ENCODE measurements around the gene NSFL1C.
"Not testable (repeated sequence)": the region's sequence is repeated elsewhere in the genome, so short reads cannot be mapped to it uniquely, and the experiment has no call there.

The NSFL1C gene

DNA sequence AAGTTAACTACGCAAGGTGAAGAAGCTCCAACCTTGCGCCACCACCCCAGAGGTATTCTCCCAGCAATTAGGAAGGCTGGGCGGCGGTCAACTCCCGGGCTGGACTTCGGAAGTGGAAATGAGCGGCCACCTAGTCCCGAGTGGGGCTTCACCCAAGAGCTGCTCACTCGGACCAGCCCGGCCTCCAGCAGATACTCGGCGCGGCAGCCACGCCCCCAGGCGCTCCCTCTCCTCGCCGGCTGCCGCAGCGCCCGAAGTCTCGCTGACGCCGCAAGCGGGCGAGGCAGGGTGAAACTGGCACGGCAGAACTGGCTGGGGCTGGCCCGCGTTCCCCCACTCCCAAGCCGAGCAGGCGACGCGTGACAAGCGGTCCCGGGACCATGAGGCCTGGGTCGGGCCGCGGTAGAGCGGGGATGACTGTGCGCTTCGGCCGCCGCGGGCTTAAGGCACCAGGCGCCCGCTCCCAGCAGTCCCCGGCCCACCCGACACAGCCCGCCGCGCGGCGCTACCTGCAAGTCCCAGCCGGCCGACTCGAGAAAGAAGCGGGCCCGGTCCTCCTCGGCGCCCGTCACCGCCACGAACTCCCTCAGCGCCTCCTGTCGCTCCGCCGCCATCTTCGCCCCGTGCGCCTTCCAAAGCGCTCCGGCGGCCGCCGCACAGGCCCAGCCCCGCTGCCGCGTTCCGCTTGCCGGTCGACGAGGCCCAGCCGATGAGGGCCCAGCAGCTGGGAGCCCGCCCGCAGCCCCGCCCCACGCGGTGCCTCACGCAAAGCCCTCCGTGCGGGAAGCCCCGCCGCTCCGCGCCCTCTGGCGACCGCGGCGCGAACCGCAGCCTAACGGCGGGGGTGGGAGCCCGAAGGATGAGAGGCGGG lies at the start of gene NSFL1C:
Gene NSFL1C, minus strand, starts transcription at position 639 of the 871 bp plus-strand sequence. Its CDS starts 25 bp downstream, at position 614.
- DNase-seq (ENCODE audit: low spot score in 2 of 2): peak; percentile 77 to 95
- H3K27me3 ChIP-seq (ENCODE audit: low read depth): peaks cover 15% of the 10 kb centered on the region
- peak within 1 kb of the TSS; percentile 92 for H3K4me3 ChIP-seq
- no peaks in the 10 kb centered on the region for H3K9me3 ChIP-seq
- peaks cover 8% of the 10 kb centered on the region for H3K4me1 ChIP-seq
- in situ Hi-C loops (cut with MboI; ENCODE audit: low sequenced_read_pairs): loop anchor here (25.0 kb wide), 1 partner anchor 354 kb away; the partner anchor contains the start of gene PSMF1
- peaks cover 8% of the 10 kb centered on the region for H3K36me3 ChIP-seq (replicated peaks)

GRCh38 chr20:1513801-1514200 lies 47.2 kb upstream of the NSFL1C start:
- Histone ChIP-seq H3K36me3 (replicated peaks) (no peaks in the 10 kb centered on the region), H3K4me3 (no peak overlapping the region), H3K9me3 (no peaks in the 10 kb centered on the region), H3K27me3 (ENCODE audit: low read depth) (no peaks in the 10 kb centered on the region), H3K4me1 (no peaks in the 10 kb centered on the region)
- DNase-seq (ENCODE audit: low spot score in 2 of 2): no peak
- in situ Hi-C loops (cut with MboI; ENCODE audit: low sequenced_read_pairs): no loop called here

GRCh38 chr20:1509237-1509636 lies 42.6 kb upstream of the NSFL1C start:
- Histone ChIP-seq H3K4me1 (no peaks in the 10 kb centered on the region), H3K4me3 (no peak overlapping the region), H3K36me3 (replicated peaks) (no peaks in the 10 kb centered on the region), H3K9me3 (no peaks in the 10 kb centered on the region), H3K27me3 (ENCODE audit: low read depth) (no peaks in the 10 kb centered on the region)
- DNase-seq (ENCODE audit: low spot score in 2 of 2): no peak
- in situ Hi-C loops (cut with MboI; ENCODE audit: low sequenced_read_pairs): no loop called here

- Histone ChIP-seq H3K4me1 (no peaks in the 10 kb centered on the region), H3K4me3 (no peak overlapping the region), H3K36me3 (replicated peaks) (no peaks in the 10 kb centered on the region), H3K27me3 (ENCODE audit: low read depth) (no peaks in the 10 kb centered on the region), H3K9me3 (no peaks in the 10 kb centered on the region)
- in situ Hi-C loops (cut with MboI; ENCODE audit: low sequenced_read_pairs): no loop called here
- no peak for DNase-seq (ENCODE audit: low spot score in 2 of 2)
Observed at GRCh38 chr20:1508574-1508973, 41.9 kb upstream of the NSFL1C start.

- in situ Hi-C loops (cut with MboI; ENCODE audit: low sequenced_read_pairs): no loop called here
- Histone ChIP-seq H3K9me3 (no peaks in the 10 kb centered on the region), H3K27me3 (ENCODE audit: low read depth) (no peaks in the 10 kb centered on the region), H3K4me3 (no peak overlapping the region), H3K36me3 (replicated peaks) (no peaks in the 10 kb centered on the region), H3K4me1 (no peaks in the 10 kb centered on the region)
- DNase-seq (ENCODE audit: low spot score in 2 of 2): no peak
Observed at GRCh38 chr20:1507276-1507675, 40.6 kb upstream of the NSFL1C start.

DNA sequence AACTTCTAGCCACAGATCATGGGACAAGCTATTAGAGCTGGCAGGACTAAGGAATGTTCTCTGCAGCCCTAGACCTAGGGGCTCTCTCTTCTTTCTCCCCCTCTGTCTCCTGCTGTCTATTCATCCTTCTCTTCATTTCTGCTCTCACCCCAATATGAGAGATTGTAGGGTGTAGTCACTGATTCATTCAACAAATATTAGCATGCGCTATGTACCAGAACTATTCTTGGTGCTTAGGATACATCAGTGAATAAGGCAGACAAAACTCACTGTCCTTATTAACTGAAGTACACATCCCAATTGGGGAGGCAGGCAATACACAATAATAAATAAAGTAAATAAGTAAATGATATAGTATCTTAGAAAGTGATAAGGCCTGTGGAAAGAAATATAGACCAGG lies 39.2 kb upstream of the NSFL1C start:
- Histone ChIP-seq H3K4me3 (no peak overlapping the region), H3K27me3 (ENCODE audit: low read depth) (no peaks in the 10 kb centered on the region), H3K36me3 (replicated peaks) (no peaks in the 10 kb centered on the region), H3K4me1 (no peaks in the 10 kb centered on the region), H3K9me3 (no peaks in the 10 kb centered on the region)
- no peak for DNase-seq (ENCODE audit: low spot score in 2 of 2)
- in situ Hi-C loops (cut with MboI; ENCODE audit: low sequenced_read_pairs): no loop called here

DNA sequence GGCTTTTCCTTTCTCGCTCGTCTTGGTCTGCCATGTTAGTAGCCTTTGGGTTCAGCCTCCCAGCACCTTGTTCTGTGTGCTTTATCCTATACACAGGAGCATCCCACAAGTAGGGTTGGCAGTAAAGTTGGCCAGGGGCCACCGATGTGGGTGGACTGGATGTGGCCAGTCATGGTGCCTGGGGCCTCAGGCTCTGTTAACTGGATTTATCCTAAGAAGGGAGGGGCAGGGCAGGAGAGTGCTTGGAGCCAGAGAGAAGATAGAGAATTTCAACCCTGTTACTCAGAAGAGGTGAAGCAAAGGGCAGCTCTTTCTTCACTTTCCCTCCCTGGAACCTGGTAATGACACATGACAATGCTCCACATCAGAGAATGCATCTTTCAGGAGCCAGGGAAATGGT lies 38.7 kb upstream of the NSFL1C start:
- Histone ChIP-seq H3K36me3 (replicated peaks) (no peaks in the 10 kb centered on the region), H3K4me3 (no peak overlapping the region), H3K4me1 (no peaks in the 10 kb centered on the region), H3K9me3 (no peaks in the 10 kb centered on the region), H3K27me3 (ENCODE audit: low read depth) (no peaks in the 10 kb centered on the region)
- in situ Hi-C loops (cut with MboI; ENCODE audit: low sequenced_read_pairs): no loop called here
- no peak for DNase-seq (ENCODE audit: low spot score in 2 of 2)

GRCh38 chr20:1503564-1504227 lies 37.0 kb upstream of the NSFL1C start:
- DNase-seq (ENCODE audit: low spot score in 2 of 2): peak; percentile 82
- in situ Hi-C loops (cut with MboI; ENCODE audit: low sequenced_read_pairs): no loop called here

GRCh38 chr20:1500496-1500895 lies 33.8 kb upstream of the NSFL1C start:
- in situ Hi-C loops (cut with MboI; ENCODE audit: low sequenced_read_pairs): no loop called here
- Histone ChIP-seq H3K4me1 (no peaks in the 10 kb centered on the region), H3K9me3 (no peaks in the 10 kb centered on the region), H3K4me3 (no peak overlapping the region), H3K27me3 (ENCODE audit: low read depth) (no peaks in the 10 kb centered on the region), H3K36me3 (replicated peaks) (no peaks in the 10 kb centered on the region)
- no peak for DNase-seq (ENCODE audit: low spot score in 2 of 2)

More at GRCh38 chr20:1503564-1504227, 37.0 kb upstream of the NSFL1C start:
- Histone ChIP-seq H3K4me3 (no peak overlapping the region), H3K36me3 (replicated peaks) (no peaks in the 10 kb centered on the region), H3K4me1 (no peaks in the 10 kb centered on the region), H3K27me3 (ENCODE audit: low read depth) (no peaks in the 10 kb centered on the region), H3K9me3 (no peaks in the 10 kb centered on the region)

DNA sequence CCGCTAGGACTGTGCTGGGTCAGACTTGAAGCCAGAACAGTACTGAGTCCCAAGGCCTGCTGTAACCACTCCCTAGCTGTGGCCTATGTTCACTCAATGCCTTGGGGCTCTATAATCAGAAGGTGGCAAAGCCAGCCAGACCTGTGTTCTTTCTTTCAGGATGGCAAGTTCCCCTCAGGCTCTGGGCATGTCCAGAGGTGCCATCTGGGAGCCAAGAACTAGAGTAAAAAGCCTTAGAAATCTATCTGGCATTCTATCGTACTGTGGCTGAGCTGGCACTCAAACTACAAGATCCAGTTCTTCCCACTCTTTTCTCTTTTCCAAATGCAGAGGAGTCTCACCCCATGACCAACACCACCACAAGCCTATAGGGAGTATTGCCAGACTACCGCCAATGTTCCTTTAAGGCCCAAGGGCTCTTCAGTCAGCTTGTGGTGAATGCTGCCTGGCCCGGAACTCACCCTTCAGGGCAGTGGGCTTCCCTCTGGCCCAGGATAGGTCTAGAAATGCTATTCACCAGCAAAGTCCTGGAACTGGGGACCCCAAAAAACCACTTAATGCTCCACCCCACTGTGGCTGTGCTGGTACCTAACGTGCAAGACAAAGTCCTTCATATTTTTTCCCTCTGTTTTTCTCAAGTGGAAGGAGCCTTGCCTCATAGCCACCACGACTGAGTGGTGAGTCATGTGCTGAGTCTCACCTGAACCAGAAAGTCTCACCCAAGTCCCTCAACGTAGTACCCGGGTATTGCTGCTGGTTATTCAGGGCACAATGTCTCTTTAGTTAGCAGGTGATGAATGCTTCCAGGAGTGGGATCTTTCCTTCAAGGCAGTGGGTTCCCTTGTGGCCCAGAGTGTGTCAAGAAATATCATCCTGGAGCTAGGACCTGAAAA lies 33.1 kb upstream of the NSFL1C start:
- Histone ChIP-seq H3K27me3 (ENCODE audit: low read depth) (no peaks in the 10 kb centered on the region), H3K4me1 (no peaks in the 10 kb centered on the region), H3K4me3 (no peak overlapping the region), H3K9me3 (no peaks in the 10 kb centered on the region), H3K36me3 (replicated peaks) (no peaks in the 10 kb centered on the region)
- in situ Hi-C loops (cut with MboI; ENCODE audit: low sequenced_read_pairs): no loop called here
- DNase-seq (ENCODE audit: low spot score in 2 of 2): no peak

GRCh38 chr20:1497371-1497770 lies 30.7 kb upstream of the NSFL1C start:
- DNase-seq (ENCODE audit: low spot score in 2 of 2); H3K4me1 ChIP-seq; H3K36me3 ChIP-seq (replicated peaks); H3K4me3 ChIP-seq; in situ Hi-C loops (cut with MboI; ENCODE audit: low sequenced_read_pairs); H3K27me3 ChIP-seq (ENCODE audit: low read depth); H3K9me3 ChIP-seq: not testable (repeated sequence)

DNA sequence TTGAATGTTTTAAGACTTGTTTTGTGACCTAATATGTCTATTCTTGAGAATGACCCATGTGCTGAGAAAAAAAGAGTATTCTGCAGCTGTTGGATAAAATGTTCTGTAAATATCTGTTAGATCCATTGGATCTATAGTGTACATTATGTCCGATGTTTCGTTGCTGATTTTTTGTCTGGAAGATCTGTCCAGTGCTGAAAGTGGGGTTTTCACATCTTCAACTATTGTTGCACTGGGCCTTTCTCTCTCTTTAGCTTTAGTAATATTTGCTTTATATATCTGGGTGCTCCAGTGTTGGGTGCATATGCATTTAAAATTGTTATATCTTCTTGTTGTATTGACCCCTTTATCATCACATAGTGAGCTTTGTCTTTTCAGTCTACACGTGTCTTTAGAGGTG lies 30.3 kb upstream of the NSFL1C start:
- DNase-seq (ENCODE audit: low spot score in 2 of 2): no peak
- Histone ChIP-seq H3K9me3 (no peaks in the 10 kb centered on the region), H3K4me3 (no peak overlapping the region), H3K4me1 (no peaks in the 10 kb centered on the region), H3K27me3 (ENCODE audit: low read depth) (peaks cover 5% of the 10 kb centered on the region), H3K36me3 (replicated peaks) (no peaks in the 10 kb centered on the region)
- in situ Hi-C loops (cut with MboI; ENCODE audit: low sequenced_read_pairs): no loop called here

- Histone ChIP-seq H3K4me1 (no peaks in the 10 kb centered on the region), H3K9me3 (no peaks in the 10 kb centered on the region), H3K36me3 (replicated peaks) (no peaks in the 10 kb centered on the region), H3K27me3 (ENCODE audit: low read depth) (peaks cover 9% of the 10 kb centered on the region), H3K4me3 (no peak overlapping the region)
- in situ Hi-C loops (cut with MboI; ENCODE audit: low sequenced_read_pairs): no loop called here
- no peak for DNase-seq (ENCODE audit: low spot score in 2 of 2)
Observed at GRCh38 chr20:1494436-1494835, 27.8 kb upstream of the NSFL1C start.
